COLO668 (cell line): ENCODE results near the gene COPZ2.
"Not testable (repeated sequence)": the region's sequence is repeated elsewhere in the genome, so short reads cannot be mapped to it uniquely, and the experiment has no call there.

Experiments
- DNase-seq: peaks from one replicate; lab custom pipeline; 2025; ENCODE audit not compliant: unreplicated experiment; lab: John Stamatoyannopoulos, UW

COPZ2 gene

GRCh38 chr17:48011405-48012150 lies 26.0 kb downstream of the COPZ2 start:
- DNase-seq, result peak; percentile 29

GRCh38 chr17:48010193-48010592 lies 27.4 kb downstream of the COPZ2 start:
- no peak for DNase-seq

- no peak for DNase-seq
Observed at GRCh38 chr17:48006936-48007709, 30.5 kb downstream of the COPZ2 start.

- no peak for DNase-seq
Observed at GRCh38 chr17:48004983-48005382, 32.6 kb downstream of the COPZ2 start.

- no peak for DNase-seq
Observed at GRCh38 chr17:48003417-48004151, 34.0 kb downstream of the COPZ2 start.

GRCh38 chr17:48002916-48003416 lies 34.6 kb downstream of the COPZ2 start:
- no peak for DNase-seq

GRCh38 chr17:48002266-48002915 lies 35.2 kb downstream of the COPZ2 start:
- no peak for DNase-seq

- not testable (repeated sequence) for DNase-seq
Observed at GRCh38 chr17:48001657-48002056, 35.9 kb downstream of the COPZ2 start.

- no peak for DNase-seq
Observed at GRCh38 chr17:48001197-48001596, 36.4 kb downstream of the COPZ2 start.

- DNase-seq, result no peak
Observed at GRCh38 chr17:47999582-47999981, 38.0 kb downstream of the COPZ2 start.

GRCh38 chr17:47998044-47998443 lies 39.6 kb downstream of the COPZ2 start:
- DNase-seq, result no peak

GRCh38 chr17:47997586-47997985 lies 40.0 kb downstream of the COPZ2 start:
- no peak for DNase-seq

- no peak for DNase-seq
Observed at GRCh38 chr17:47996201-47996600, 41.4 kb downstream of the COPZ2 start.

GRCh38 chr17:47995241-47995935 lies 42.2 kb downstream of the COPZ2 start:
- DNase-seq, result no peak

GRCh38 chr17:47994724-47995123 lies 42.9 kb downstream of the COPZ2 start:
- DNase-seq, result no peak

- DNase-seq, result no peak
Observed at GRCh38 chr17:47993964-47994363, 43.6 kb downstream of the COPZ2 start.

- DNase-seq, result no peak
Observed at GRCh38 chr17:47993031-47993564, 44.5 kb downstream of the COPZ2 start.

- no peak for DNase-seq
Observed at GRCh38 chr17:47992216-47992615, 45.4 kb downstream of the COPZ2 start.

- no peak for DNase-seq
Observed at GRCh38 chr17:47990962-47991731, 46.5 kb downstream of the COPZ2 start.
